ENCODE measurements around the gene PLA2G4E.

DNA sequence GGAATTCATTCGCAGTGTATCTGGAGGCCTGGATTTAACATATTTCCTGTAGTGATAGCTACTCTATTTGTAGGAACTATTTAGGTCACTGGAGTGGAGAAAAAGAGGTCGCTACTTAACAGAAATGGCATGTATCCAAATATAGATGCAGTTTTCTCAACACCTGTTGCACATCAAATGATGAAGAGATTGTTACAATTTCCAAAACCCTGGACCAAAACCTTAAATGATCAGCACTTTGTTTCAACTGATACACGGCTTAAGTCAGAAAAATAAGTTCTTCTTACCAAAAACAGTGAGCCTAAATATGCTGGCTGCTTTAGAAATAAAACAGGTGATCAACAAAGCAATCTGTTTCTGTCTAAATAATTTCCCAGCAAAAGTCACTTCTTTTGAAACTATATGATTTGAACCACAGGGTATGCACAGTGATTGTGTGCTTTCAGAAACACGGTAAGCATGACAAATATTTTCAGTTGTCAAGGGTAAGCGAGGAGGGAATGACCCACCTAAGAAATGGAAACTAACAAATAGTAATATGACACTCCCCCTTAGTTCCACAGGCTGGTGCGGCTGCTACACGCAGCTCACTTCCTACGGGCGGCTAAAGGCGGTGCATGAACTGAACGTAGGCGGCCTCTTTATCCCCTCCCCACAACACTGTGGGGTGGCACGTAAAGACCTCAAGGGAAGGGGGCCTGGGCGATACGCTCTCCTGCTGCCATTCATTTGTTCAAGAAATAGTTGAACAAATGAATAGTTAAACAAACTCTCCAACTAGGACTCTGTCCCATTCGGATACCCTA is 49.5 kb downstream of the PLA2G4E start:
- TF ChIP-seq POLR2AphosphoS5 (IDR thresholded peaks at IDR 0.05; ENCODE audit: low read depth, low read length): no peak
- no peak for TF ChIP-seq CTCF (IDR thresholded peaks at IDR 0.05 in 2 of 3, conservative IDR thresholded peaks at IDR 0.05 in 1 of 3; ENCODE audit: borderline replicate concordance in 1 of 3, insufficient read depth in 1 of 3, low read depth in 2 of 3, low read length in 2 of 3)
- TF ChIP-seq CEBPB (IDR thresholded peaks at IDR 0.05; ENCODE audit: low read depth): no peak
- TF ChIP-seq ZFX (IDR thresholded peaks at IDR 0.05): no peak
- no peak for TF ChIP-seq ZNF274 (IDR thresholded peaks at IDR 0.05; ENCODE audit: low read depth, low read length)

All from HCT116 (cell line).